NOMO-1 treated with dmso at 0.1 percent for 144 hours (cell line): Measurements from ENCODE around the gene BGLAP.
"Not testable (repeated sequence)": the region's sequence is repeated elsewhere in the genome, so short reads cannot be mapped to it uniquely, and the experiment has no call there.

Experiments used
- DNase-seq: peaks from one replicate; lab custom pipeline; 2025; ENCODE audit not compliant: unreplicated experiment; lab: John Stamatoyannopoulos, UW

Gene BGLAP

GRCh38 chr1:156241926-156242325, at the start of gene BGLAP:
Gene BGLAP (plus strand): TSS chr1:156242184. CDS start chr1:156242232, 48 bp downstream.
- no peak for DNase-seq

GRCh38 chr1:156193208-156193487, 48.8 kb upstream of the BGLAP start:
- no peak for DNase-seq

- DNase-seq = peak; percentile 99
Observed at GRCh38 chr1:156193488-156194299, 48.3 kb upstream of the BGLAP start, which contains the start of gene SLC25A44. Gene SLC25A44 (plus strand): TSS chr1:156194104. CDS start chr1:156199848, 5,744 bp downstream.

DNA sequence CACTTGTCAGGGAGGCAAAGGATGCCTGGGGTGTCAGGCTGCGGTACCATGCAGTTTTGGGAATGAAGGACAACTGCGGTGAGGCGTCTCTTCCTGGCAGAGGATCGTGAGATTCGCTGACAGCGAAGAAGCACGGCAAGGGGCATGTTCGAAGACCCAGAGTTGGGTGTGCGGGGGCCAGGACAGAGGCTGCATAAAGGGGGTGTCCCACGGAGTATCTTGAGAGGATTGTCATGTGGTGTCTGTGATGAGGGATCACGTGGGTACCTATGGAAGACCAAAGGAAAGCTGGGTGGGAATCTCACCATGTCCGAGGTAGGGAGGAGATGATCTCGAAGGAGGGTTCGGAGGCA, 47.7 kb upstream of the BGLAP start:
- no peak for DNase-seq

DNA sequence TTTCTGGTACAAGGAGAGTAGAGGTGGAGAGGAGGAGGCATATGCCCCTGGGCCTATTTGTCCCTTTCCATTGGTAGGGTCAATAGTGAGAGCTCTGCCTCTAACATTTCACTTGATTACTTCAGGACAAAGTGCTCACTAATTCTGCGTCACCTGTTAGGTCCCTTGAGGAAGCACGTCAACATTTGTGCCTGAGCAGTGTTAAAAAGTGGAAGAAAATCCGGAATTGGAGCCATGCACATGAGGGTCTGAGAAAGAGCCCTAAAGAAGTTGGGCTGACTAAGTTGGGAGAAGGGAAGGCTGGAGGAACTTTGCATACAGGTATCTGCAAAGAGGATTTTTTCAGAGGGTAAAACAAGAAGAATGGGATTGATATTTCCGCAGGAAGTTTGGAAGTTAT, 46.1 kb upstream of the BGLAP start:
- DNase-seq = no peak

- no peak for DNase-seq
Observed at GRCh38 chr1:156196445-156196844, 45.5 kb upstream of the BGLAP start.

GRCh38 chr1:156198831-156199349, 43.1 kb upstream of the BGLAP start:
- no peak for DNase-seq

- DNase-seq = no peak
Observed at GRCh38 chr1:156200044-156200443, 41.9 kb upstream of the BGLAP start.

DNA sequence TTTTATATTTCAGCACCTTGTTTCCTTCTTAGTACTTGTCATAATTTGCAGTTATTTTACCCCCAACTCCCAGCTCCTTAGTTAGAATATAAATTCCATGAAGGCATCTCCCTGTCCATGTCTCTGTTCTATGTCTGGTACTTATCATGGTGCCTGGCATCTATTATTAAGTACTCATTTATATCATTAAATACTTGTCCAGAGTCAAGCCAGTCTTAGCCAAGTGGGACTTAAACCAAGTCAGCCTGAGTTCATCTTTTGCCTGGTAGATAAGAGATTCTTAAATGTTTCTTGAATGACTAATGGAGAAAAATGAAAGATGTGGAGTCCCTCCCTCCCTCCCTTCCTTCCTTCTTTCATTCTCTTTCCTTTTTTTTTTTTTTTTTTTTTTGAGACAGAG, 38.7 kb upstream of the BGLAP start:
- DNase-seq = no peak

- no peak for DNase-seq
Observed at GRCh38 chr1:156204686-156205085, 37.3 kb upstream of the BGLAP start.

DNA sequence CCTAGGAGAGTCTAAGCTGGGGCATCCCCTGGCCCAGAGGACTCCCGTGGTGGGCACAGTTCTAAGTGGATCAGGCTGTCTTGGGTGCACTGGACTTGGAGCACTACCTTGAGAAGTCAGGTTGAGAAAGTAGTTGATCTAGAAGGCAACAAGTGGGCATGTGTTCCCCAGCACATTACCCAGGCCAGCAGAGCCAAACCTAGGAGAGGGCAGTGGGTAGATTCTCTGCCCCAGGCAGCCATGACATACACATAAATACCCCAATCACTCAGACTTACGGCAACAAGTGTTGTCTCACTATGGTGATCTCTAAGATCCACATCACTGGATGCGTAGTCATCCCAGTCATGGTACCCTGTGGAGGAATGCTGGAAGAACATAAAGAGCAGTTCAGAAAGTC, 30.7 kb upstream of the BGLAP start:
- DNase-seq = no peak

GRCh38 chr1:156212130-156212529, 29.9 kb upstream of the BGLAP start:
- DNase-seq = no peak

DNA sequence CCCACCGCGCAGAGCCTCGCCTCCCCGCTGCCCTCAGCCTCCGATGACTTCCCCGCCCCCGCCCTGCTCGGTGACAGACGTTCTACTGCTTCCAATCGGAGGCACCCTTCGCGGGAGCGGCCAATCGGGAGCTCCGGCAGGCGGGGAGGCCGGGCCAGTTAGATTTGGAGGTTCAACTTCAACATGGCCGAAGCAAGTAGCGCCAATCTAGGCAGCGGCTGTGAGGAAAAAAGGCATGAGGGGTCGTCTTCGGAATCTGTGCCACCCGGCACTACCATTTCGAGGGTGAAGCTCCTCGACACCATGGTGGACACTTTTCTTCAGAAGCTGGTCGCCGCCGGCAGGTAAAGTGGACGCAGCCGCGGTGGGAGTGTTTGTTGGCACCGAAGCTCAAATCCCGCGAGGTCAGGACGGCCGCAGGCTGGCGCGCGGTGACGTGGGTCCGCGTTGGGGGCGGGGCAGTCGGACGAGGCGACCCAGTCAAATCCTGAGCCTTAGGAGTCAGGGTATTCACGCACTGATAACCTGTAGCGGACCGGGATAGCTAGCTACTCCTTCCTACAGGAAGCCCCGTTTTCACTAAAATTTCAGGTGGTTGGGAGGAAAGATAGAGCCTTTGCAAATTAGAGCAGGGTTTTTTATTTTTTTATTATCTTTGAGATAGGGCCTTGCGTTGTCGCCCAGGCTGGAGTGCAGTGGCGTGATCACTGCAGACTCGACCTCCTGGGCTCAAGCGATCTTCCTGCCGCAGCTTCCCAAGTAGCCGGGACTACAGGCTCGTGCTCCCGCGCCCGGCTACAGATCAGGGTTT, 28.9 kb upstream of the BGLAP start, which contains the start of gene PMF1:
Gene PMF1 (plus strand): TSS at position 175 of the 811 bp plus-strand sequence. CDS start 9 bp downstream, at position 184.
- DNase-seq = peak; percentile 98

- no peak for DNase-seq
Observed at GRCh38 chr1:156213644-156213966, 28.4 kb upstream of the BGLAP start.

- DNase-seq = no peak
Observed at GRCh38 chr1:156214024-156214748, 27.8 kb upstream of the BGLAP start.

- DNase-seq = not testable (repeated sequence)
Observed at GRCh38 chr1:156216361-156217086, 25.5 kb upstream of the BGLAP start.

- no peak for DNase-seq
Observed at GRCh38 chr1:156217871-156218270, 24.1 kb upstream of the BGLAP start.

DNA sequence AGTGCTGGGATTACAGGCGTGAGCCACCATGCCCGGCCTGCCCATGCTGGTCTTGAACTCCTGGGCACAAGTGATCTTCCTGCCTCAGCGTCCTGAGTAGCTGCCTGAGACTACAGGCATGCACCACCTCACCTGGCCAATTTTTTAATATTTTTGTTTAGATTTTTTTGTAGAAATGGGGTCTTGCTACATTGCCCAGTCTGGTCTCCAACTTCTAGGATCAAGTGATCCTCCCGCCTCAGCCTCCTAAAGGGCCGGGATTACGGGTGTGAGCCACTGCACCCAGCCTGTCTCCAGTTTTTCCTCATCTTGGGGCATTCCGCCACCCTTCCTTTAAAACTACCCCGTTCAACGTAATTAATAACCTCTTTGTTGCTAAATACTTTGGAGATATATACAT, 21.8 kb upstream of the BGLAP start:
- no peak for DNase-seq

DNA sequence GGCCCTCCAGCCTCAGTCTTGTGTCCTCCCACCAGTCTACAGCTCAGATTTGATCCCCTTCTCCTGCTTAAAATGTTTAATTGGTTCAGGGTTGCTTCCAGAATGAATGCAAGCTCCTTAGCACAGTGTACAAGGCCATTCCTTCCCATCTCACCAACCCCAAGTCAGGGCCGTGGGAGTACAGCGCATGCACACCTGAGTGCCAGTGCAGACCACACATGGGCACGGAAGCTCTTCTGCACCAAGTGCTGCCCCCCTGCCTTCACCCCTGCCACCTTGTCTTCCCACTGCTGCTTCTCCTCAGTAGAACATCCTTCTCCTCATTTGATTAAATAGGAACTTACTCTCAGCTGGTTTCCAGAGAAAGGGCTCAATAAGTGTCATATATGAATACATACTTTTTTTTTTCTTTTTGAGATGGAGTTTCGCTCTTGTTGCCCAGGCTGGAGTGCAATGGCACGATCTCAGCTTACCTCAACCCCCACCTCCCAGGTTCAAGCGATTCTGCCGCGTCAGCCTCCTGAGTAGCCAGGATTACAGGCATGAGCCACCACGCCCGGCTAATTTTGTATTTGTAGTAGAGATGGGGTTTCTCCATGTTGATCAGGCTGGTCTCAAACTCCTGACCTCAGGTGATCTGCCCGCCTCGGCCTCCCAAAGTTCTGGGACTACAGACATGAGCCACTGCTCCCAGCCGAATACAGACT, 19.8 kb upstream of the BGLAP start:
- no peak for DNase-seq

GRCh38 chr1:156225677-156226014, 16.3 kb upstream of the BGLAP start:
- DNase-seq = no peak
